ENCODE measurements around the gene ANXA6. TPM values are rescaled to one million over a fixed set of nuclear protein-coding genes. Genes with fewer than 3 reads are reported as not detected.
A peak's percentile ranks its signal among the peaks of the same experiment; 100 is the strongest.

Gene ANXA6
- 10 to 100 TPM; 39.6 to 70.8 (median 48.7) TPM for total RNA-seq
- polyA plus RNA-seq, result 10 to 100 TPM; 37.0 to 64.2 TPM

DNA sequence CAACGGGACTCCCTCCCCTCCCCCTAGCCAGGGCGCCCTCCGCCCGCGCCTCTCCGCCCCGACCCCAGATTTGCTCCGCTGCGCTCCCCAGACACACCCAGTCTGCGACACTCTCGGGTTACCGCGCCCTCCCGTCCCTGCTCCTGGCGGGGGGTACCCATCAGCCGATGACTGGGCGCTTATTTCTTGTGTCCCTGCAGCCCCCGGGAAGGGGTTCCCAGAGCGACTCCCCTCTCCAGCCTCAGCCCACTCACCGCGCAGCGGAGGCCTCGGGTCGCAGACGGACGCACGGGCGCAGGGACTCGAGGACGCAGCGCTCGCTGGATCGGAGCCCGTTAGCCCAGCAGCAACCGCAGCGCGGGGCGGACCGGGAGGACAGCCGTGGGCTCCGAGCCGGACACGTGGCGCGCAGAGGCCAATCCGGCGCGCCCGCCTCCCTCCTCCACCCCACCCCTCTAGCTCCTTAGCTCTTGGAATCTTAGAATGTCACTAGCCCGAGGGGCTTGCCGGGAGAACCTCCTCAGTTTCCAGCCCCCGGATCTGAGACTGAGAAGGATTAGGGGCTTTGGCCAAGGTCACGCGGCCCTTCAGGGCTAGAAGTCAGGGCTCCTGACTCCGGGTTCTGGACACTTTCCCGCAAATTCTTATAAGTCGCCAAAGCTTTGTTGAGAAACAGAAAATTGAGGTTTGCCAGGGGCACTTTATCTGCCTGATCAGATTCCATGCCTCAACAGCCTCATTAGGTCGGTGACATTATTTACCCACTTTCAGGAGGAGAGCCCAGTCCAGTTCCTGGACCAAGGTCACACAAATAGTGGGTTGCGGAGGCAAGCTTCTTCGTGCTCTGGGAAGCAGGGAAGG, at the start of gene ANXA6:
ANXA6 (minus strand) TSS at position 354 of the 861 bp plus-strand sequence. CDS start 9,878 bp downstream, outside the sequence.
- Histone ChIP-seq H3K9me3 (no peaks in the 10 kb centered on the region), H3K36me3 (no peaks in the 10 kb centered on the region), H3K4me3 (peak within 1 kb of the TSS; percentile 59 to 76 (median 66)), H3K4me1 (peaks cover 3 to 6% (median 6%) of the 10 kb centered on the region in 3 donors), H3K27ac (peak within 1 kb of the TSS; percentile 11 to 59 (median 38)), H3K27me3 (no peaks in the 10 kb centered on the region)
- intact Hi-C loops (cut with DNase I), result no loop called here
- ATAC-seq (peak; percentile 97 to 99 (median 98)), DNase-seq (peak; percentile 75 to 93 (median 83)), FAIRE-seq (no peak)
- TF ChIP-seq, protein P1, sequence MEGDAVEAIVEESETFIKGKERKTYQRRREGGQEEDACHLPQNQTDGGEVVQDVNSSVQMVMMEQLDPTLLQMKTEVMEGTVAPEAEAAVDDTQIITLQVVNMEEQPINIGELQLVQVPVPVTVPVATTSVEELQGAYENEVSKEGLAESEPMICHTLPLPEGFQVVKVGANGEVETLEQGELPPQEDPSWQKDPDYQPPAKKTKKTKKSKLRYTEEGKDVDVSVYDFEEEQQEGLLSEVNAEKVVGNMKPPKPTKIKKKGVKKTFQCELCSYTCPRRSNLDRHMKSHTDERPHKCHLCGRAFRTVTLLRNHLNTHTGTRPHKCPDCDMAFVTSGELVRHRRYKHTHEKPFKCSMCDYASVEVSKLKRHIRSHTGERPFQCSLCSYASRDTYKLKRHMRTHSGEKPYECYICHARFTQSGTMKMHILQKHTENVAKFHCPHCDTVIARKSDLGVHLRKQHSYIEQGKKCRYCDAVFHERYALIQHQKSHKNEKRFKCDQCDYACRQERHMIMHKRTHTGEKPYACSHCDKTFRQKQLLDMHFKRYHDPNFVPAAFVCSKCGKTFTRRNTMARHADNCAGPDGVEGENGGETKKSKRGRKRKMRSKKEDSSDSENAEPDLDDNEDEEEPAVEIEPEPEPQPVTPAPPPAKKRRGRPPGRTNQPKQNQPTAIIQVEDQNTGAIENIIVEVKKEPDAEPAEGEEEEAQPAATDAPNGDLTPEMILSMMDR (IDR thresholded peaks at IDR 0.05), result no peak
- WGBS, 2 donors, result 2% methylated on average over 56 to 60 of the region's 60 CpGs

DNA sequence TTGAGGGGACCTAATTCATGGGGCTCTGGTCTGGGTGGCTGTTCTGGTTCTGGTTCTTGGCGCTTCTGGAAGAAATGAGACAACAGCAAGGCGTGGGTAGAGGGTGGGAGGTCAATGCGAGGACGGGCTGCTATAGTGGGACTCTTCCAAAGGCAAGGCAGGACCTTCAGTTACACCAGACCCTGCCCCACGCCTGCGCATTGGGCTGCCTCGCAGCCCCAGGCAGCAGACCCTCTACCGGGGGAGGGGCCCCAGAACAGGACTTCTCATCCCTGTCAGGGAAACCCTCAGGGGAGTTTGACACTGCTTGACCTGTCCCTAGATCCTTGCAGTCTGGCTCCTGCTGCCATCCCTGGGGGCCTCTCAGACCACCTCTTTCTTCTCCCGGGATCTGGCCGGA, 47.8 kb upstream of the ANXA6 start:
- TF ChIP-seq, protein P1 (IDR thresholded peaks at IDR 0.05), result no peak
- Histone ChIP-seq H3K4me1 (peaks cover 0 to 13% (median 5%) of the 10 kb centered on the region in 3 donors), H3K9me3 (no peaks in the 10 kb centered on the region), H3K4me3 (no peak overlapping the region), H3K27ac (no peak overlapping the region), H3K27me3 (no peaks in the 10 kb centered on the region), H3K36me3 (peaks cover 0 to 9% (median 0%) of the 10 kb centered on the region in 3 donors)
- DNase-seq (peak in 2 of 6 donors; percentile 11 to 30), FAIRE-seq (no peak), ATAC-seq (no peak)
- intact Hi-C loops (cut with DNase I), result no loop called here
- WGBS, 2 donors, result 92 to 94% methylated on average over 10 of the region's 10 CpGs

- no peak for FAIRE-seq
- Histone ChIP-seq H3K27me3 (no peaks in the 10 kb centered on the region), H3K9me3 (no peaks in the 10 kb centered on the region), H3K36me3 (peaks cover 0 to 11% (median 0%) of the 10 kb centered on the region in 3 donors), H3K4me3 (no peak overlapping the region), H3K4me1 (peaks cover 0 to 8% (median 2%) of the 10 kb centered on the region in 3 donors), H3K27ac (no peak overlapping the region)
- 79 to 80% methylated on average over 5 of the region's 5 CpGs for WGBS, 2 donors
- intact Hi-C loops (cut with DNase I), result no loop called here
- TF ChIP-seq, protein P1 (IDR thresholded peaks at IDR 0.05), result no peak
- DNase-seq, result peak in 1 of 6 donors; percentile 4
- no peak for ATAC-seq
Measured at GRCh38 chr5:151204051-151204450, 46.5 kb upstream of the ANXA6 start.

DNA sequence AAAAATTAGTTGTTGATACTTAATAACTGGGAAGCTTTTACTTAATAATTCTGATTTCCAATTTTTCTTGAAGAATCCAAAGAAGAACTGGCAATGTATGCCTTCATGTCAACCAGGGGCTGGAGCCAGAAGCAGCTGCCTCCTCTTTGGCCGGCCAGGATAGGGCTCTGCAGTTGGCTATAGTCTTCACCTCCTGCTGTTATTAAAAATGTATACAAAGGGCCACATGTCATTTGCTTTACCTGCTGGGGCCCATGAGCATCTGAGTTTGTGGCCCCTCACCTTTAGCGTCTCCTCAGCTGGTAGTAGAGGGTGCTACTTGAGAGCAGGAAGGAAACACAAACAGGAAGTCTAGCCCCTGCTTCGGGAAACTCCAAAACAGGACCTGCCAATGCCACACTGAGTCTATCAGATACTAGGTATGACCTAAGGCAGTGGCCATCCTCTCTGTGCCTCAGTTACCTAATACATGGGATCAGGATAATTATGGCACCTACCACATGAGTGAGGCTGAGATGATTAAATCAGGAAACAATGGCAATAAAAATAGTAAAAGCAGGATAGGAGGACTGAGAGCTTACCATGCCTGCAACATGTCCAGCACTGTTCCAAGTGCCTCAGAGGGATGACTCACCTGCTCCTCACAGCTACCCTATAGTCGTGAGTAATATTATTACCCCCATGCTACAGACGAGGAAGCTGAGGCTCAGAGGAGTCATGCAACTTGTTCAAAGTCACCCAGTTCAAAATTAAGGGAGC, 45.0 kb upstream of the ANXA6 start:
- FAIRE-seq (no peak), ATAC-seq (no peak)
- no peak overlapping the region for H3K4me3 ChIP-seq

More for the DNA sequence above, 45.0 kb upstream of the ANXA6 start:
- Histone ChIP-seq H3K9me3 (no peaks in the 10 kb centered on the region), H3K36me3 (peaks cover 0 to 11% (median 0%) of the 10 kb centered on the region in 3 donors), H3K4me1 (no peaks in the 10 kb centered on the region), H3K27ac (no peak overlapping the region), H3K27me3 (no peaks in the 10 kb centered on the region)
- WGBS, 2 donors, result 87 to 92% methylated on average over 5 of the region's 5 CpGs
- intact Hi-C loops (cut with DNase I), result no loop called here
- TF ChIP-seq, protein P1 (IDR thresholded peaks at IDR 0.05), result no peak
- DNase-seq, result peak in 2 of 6 donors; percentile 6 to 9

Measured in pancreas (tissue), 10 donors.